HG02642 (cell line): ENCODE measurements around the gene KCNQ1.

Experiments
- ATAC-seq: cut with Tn5 transposase; IDR thresholded peaks from one replicate; pipeline ENCODE4 v1.9.1; 2021; ENCODE audit warnings: mild to moderate bottlenecking; ENCODE audit not compliant: unreplicated experiment, poor library complexity

KCNQ1 gene

GRCh38 chr11:2575591-2576051, 130.8 kb downstream of the KCNQ1 start:
- ATAC-seq = no peak

GRCh38 chr11:2576111-2576510, 131.3 kb downstream of the KCNQ1 start:
- ATAC-seq = no peak

- ATAC-seq = no peak
These were observed 131.7 kb downstream of the KCNQ1 start for GRCh38 chr11:2576549-2576948.

GRCh38 chr11:2577031-2577990, 132.5 kb downstream of the KCNQ1 start:
- no peak for ATAC-seq

GRCh38 chr11:2577991-2578928, 133.5 kb downstream of the KCNQ1 start:
- ATAC-seq = no peak

GRCh38 chr11:2578929-2579270, 134.1 kb downstream of the KCNQ1 start:
- no peak for ATAC-seq

GRCh38 chr11:2579315-2580060, 134.7 kb downstream of the KCNQ1 start:
- no peak for ATAC-seq

- no peak for ATAC-seq
These were observed 135.2 kb downstream of the KCNQ1 start for GRCh38 chr11:2580061-2580421.

GRCh38 chr11:2580571-2581001, 135.8 kb downstream of the KCNQ1 start:
- no peak for ATAC-seq

GRCh38 chr11:2581151-2581930, 136.5 kb downstream of the KCNQ1 start:
- ATAC-seq = no peak

- no peak for ATAC-seq
These were observed 137.1 kb downstream of the KCNQ1 start for GRCh38 chr11:2581931-2582350.

- no peak for ATAC-seq
These were observed 137.6 kb downstream of the KCNQ1 start for GRCh38 chr11:2582351-2582945.

GRCh38 chr11:2582946-2583604, 138.3 kb downstream of the KCNQ1 start:
- ATAC-seq = no peak

- no peak for ATAC-seq
These were observed 138.8 kb downstream of the KCNQ1 start for GRCh38 chr11:2583605-2583958.

- no peak for ATAC-seq
These were observed 139.6 kb downstream of the KCNQ1 start for GRCh38 chr11:2584434-2584811.

GRCh38 chr11:2584812-2585565, 140.2 kb downstream of the KCNQ1 start:
- ATAC-seq = no peak

- ATAC-seq = no peak
These were observed 140.8 kb downstream of the KCNQ1 start for GRCh38 chr11:2585566-2586086.
